ENCODE measurements around the gene DLX5. TPM values are rescaled to one million over a fixed set of nuclear protein-coding genes. Genes with fewer than 3 reads are reported as not detected.

DLX5 gene
- total RNA-seq, 4 donors from 2014 or later: 0.69 to 1.3 TPM; not detected in 2

DNA sequence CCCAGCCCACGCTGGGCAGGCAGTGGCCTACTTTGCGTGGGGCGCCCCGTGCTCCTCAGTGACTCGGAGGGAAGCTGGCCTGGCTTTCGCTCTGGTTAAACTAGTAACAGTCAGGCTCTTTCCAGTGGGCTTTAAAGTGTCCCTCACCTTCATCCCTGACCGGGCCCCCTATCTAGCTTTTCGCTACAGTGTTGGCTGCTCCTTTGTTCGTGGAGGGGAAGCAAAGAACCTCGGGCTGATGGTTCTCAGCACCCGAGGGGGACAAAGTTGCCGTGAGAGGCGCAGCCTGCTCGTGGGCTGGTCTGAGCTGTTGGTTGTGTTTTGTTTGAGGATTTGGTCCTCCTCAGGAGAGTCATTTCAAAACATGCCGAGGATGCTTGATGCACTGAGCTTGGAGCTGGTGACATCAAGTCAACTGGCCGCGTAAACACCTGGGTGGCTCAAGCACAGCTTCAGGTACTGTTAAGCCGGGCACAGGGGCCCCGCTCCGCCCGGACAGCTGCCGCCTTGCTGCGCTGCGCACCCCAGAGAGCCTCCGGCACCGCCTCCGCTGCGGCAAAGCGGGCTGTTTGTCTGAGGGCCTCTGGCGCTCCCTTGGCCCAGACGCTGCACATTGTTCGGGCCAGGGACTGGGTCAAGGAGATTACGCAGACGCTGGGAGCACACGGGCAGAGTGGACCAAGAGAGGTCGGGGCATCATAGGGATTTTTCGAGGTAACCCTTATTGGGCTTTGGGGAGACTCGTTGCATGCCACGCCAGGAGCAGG is 17.6 kb downstream of the DLX5 start:
- DNase-seq (ENCODE audit: low spot score): no peak
- no peak for ATAC-seq (ENCODE audit: low FRiP score)
- TF ChIP-seq, protein P1, sequence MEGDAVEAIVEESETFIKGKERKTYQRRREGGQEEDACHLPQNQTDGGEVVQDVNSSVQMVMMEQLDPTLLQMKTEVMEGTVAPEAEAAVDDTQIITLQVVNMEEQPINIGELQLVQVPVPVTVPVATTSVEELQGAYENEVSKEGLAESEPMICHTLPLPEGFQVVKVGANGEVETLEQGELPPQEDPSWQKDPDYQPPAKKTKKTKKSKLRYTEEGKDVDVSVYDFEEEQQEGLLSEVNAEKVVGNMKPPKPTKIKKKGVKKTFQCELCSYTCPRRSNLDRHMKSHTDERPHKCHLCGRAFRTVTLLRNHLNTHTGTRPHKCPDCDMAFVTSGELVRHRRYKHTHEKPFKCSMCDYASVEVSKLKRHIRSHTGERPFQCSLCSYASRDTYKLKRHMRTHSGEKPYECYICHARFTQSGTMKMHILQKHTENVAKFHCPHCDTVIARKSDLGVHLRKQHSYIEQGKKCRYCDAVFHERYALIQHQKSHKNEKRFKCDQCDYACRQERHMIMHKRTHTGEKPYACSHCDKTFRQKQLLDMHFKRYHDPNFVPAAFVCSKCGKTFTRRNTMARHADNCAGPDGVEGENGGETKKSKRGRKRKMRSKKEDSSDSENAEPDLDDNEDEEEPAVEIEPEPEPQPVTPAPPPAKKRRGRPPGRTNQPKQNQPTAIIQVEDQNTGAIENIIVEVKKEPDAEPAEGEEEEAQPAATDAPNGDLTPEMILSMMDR (IDR thresholded peaks at IDR 0.05): no peak

GRCh38 chr7:97006055-97006815 is 18.4 kb downstream of the DLX5 start:
- no peak for DNase-seq (ENCODE audit: low spot score)
- ATAC-seq (ENCODE audit: low FRiP score): peak; percentile 49
- TF ChIP-seq, protein P1 (IDR thresholded peaks at IDR 0.05): no peak

DNA sequence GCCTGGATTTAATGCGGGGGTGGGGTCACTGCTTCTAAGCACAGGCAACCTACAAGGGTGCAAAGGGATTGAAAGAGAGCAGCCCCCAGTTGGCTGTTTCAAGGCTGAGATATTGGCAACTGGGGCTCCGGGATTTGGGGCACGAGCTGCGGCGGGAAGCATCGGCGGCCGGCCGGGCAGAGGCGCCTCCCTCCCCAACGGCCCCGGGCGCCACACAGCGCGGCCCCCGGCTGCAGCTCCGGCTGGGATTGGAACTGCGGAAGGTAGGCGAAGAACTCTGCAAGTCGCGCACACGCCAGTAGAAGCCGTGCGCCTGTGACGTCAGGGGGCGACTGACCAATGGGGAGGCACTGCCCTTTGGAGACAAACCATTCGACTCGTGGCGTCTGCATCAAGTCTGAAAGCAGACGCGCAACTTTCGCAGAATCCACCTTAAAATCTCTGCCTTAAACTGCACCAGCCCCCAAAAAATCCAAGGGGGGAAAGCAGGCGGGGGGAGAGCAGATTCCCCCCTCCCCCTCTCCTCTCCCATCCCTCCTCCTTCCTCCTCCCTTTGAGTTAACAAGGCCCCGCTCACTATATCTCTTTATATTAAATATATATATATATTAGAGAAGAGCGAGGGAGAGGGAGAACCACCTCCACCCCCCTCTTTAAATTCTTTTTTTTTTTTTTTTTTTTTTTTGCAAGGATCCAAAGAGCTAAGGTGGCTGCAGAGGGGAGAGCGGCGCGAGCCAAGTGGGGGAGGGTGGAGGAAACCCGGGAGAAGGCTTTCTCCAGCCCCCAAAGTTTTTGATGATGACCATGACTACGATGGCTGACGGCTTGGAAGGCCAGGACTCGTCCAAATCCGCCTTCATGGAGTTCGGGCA is 19.2 kb downstream of the DLX5 start, which contains the start of gene DLX6:
DLX6 (plus strand) TSS at position 371 of the 872 bp plus-strand sequence; CDS start at position 796, 425 bp downstream.
- TF ChIP-seq, protein P1 (IDR thresholded peaks at IDR 0.05): no peak
- ATAC-seq (ENCODE audit: low FRiP score) (no peak), DNase-seq (ENCODE audit: low spot score) (no peak)

- DNase-seq (ENCODE audit: low spot score): no peak
- TF ChIP-seq, protein P1 (IDR thresholded peaks at IDR 0.05): no peak
- no peak for ATAC-seq (ENCODE audit: low FRiP score)
These were observed 20.1 kb downstream of the DLX5 start for GRCh38 chr7:97004247-97005182.

DNA sequence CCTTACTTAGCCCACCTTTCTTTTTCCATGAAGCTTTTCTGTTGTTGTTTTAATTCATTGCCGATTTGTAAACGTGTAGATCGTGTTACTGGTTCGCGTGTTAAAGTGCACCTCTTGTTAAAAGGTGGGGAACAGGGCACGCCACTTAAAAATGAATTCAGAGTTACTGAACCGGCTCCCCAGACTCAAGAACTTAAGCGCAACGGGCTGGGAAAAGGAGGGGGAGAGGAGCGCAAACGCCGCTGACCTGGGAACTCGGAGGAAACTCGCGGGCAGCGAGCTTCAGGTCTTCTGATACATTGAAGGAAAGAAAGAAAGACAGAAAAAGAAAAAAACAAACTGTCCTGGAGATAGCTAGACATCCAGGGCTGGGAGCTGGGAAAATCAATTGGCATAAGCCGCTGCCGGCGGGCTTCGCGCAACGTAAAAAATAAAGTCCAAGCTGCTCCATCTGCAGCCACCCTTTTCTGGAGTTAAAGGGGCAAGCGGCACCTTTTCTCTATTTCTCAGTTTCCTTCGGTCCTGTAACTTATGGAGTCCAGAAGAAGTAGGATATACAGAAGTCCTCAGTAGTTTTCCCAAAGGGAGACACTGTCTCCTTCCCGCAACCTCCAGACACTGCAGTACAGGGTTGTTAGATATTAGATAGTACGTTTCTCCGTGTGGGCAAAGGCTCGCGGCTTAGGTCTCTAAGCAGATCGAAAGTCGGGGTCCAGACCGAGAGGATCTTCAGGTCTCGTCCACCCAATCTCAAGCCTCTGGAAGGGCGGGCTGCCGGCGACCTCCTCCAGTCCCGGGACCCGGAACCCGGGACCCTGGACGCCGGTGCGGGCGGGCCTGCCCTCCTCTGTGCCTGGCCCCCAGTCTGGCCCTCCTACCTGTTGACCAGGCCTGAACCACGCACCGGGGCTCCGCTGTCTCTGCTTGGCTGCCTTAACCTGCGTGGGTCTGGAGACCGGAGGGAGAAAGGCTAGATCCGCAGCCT is 21.1 kb downstream of the DLX5 start:
- ATAC-seq (ENCODE audit: low FRiP score): no peak
- DNase-seq (ENCODE audit: low spot score): no peak
- TF ChIP-seq, protein P1 (IDR thresholded peaks at IDR 0.05): no peak

Measured in omental fat pad (tissue), 4 donors.